ENCODE results near the gene SEC61G. TPM values are rescaled to one million over a fixed set of nuclear protein-coding genes. Genes with fewer than 3 reads are reported as not detected.

The SEC61G gene
- polyA plus RNA-seq, 1 experiment = 91.4 TPM

DNA sequence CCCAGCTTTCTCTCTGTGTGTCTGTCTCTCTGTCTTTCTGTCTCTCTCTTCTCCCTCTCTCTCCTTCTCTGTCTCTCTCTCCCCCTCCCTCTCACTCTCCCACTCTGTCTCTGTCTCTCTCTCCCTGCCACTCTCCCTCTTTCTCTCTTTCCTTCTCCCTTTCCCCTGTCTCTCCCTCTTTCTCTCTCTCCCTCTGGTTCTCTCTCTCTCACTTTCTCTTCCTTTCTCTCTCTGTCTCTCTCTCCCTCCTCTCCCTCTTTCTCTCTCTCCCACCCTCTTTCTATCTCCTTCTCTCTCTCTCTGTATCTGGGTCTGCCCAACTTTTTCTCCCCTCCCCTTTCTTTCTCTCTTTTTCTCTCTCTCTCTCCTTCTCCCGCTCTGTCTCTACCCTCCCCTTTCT lies 36.5 kb downstream of the SEC61G start:
- CTCF ChIA-PET = no interaction called here
- no peak overlapping the region for H3K4me3 ChIP-seq (ENCODE audit: low read depth, low read length)
- TF ChIP-seq, protein P1, sequence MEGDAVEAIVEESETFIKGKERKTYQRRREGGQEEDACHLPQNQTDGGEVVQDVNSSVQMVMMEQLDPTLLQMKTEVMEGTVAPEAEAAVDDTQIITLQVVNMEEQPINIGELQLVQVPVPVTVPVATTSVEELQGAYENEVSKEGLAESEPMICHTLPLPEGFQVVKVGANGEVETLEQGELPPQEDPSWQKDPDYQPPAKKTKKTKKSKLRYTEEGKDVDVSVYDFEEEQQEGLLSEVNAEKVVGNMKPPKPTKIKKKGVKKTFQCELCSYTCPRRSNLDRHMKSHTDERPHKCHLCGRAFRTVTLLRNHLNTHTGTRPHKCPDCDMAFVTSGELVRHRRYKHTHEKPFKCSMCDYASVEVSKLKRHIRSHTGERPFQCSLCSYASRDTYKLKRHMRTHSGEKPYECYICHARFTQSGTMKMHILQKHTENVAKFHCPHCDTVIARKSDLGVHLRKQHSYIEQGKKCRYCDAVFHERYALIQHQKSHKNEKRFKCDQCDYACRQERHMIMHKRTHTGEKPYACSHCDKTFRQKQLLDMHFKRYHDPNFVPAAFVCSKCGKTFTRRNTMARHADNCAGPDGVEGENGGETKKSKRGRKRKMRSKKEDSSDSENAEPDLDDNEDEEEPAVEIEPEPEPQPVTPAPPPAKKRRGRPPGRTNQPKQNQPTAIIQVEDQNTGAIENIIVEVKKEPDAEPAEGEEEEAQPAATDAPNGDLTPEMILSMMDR (IDR thresholded peaks at IDR 0.05; ENCODE audit: insufficient read depth, low read depth, low read length) = no peak
- H3K36me3 ChIP-seq (ENCODE audit: control insufficient read depth, insufficient read depth, low read length) = no peaks in the 10 kb centered on the region
- POLR2A ChIA-PET = no interaction called here
- H3K27me3 ChIP-seq (ENCODE audit: control insufficient read depth, insufficient read depth, low read length) = no peaks in the 10 kb centered on the region
- DNase-seq (ENCODE audit: low read depth) = no peak

DNA sequence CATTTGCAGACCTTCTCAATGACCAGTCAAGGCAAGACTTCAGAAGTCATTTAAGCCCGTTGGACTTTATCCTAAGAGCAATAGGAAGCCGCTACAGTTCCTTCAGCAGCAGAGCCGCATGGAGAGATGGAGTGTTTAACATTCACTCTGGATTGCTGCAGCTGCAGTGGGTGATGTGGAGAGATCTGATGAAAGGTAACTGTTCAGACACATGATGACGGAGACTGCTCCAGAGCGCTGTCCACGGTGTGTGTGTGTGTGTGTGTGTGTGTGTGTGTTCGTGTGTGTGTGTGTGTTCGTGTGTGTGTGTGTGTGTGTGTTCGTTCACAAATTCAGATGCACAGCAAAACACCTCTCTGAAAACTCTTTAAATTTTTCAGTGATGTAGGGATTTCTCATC lies 37.0 kb downstream of the SEC61G start:
- CTCF ChIA-PET = no interaction called here
- POLR2A ChIA-PET = no interaction called here
- DNase-seq (ENCODE audit: low read depth) = no peak
- Histone ChIP-seq H3K36me3 (ENCODE audit: control insufficient read depth, insufficient read depth, low read length) (no peaks in the 10 kb centered on the region), H3K4me3 (ENCODE audit: low read depth, low read length) (no peak overlapping the region), H3K27me3 (ENCODE audit: control insufficient read depth, insufficient read depth, low read length) (no peaks in the 10 kb centered on the region)
- TF ChIP-seq, protein P1 (IDR thresholded peaks at IDR 0.05; ENCODE audit: insufficient read depth, low read depth, low read length) = no peak

DNA sequence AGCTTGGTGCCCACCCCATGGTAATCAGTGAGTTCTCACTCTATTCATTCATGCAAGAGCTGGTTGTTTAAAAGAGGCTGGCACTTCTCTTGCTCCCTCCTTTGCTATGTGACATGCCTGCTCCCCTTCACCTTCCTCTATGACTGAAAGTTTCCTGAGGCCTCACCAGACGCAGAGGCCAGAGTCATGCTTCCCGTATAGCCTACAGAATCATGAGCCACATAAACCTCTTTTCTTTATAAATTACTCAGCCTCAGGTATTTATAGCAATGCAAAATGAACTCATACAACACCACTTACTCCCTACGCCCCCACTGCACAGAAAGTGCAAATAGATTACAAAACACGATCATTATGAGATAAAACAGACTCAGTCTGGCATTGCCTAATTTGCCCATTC lies 39.0 kb downstream of the SEC61G start:
- TF ChIP-seq, protein P1 (IDR thresholded peaks at IDR 0.05; ENCODE audit: insufficient read depth, low read depth, low read length) = no peak
- no peak overlapping the region for H3K4me3 ChIP-seq (ENCODE audit: low read depth, low read length)

DNA sequence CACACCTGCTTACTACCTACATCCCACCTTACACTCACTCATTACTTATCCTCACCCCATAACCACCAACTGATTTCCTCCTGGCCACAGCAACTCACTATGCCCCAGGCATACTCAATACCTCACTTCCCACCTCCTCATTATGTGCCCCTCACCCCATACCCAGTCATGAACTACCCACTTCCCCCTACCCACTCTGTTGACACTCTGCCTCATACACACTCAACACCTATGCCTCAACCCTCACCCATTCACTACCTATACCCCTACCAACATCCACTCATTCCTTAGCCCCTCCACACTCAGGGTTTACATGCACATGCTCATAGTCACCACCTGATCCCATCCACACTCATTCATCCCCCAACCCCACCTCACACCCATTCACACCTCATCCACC lies 39.6 kb downstream of the SEC61G start:
- TF ChIP-seq, protein P1 (IDR thresholded peaks at IDR 0.05; ENCODE audit: insufficient read depth, low read depth, low read length) = no peak
- ChIA-PET CTCF (no interaction called here), POLR2A (no interaction called here)
- H3K36me3 ChIP-seq (ENCODE audit: control insufficient read depth, insufficient read depth, low read length) = no peaks in the 10 kb centered on the region
- no peak for DNase-seq (ENCODE audit: low read depth)
- H3K27me3 ChIP-seq (ENCODE audit: control insufficient read depth, insufficient read depth, low read length) = no peaks in the 10 kb centered on the region
- no peak overlapping the region for H3K4me3 ChIP-seq (ENCODE audit: low read depth, low read length)

More for the DNA sequence above, 39.0 kb downstream of the SEC61G start:
- DNase-seq (ENCODE audit: low read depth) = no peak
- ChIA-PET POLR2A (no interaction called here), CTCF (no interaction called here)
- H3K27me3 ChIP-seq (ENCODE audit: control insufficient read depth, insufficient read depth, low read length) = no peaks in the 10 kb centered on the region
- no peaks in the 10 kb centered on the region for H3K36me3 ChIP-seq (ENCODE audit: control insufficient read depth, insufficient read depth, low read length)

DNA sequence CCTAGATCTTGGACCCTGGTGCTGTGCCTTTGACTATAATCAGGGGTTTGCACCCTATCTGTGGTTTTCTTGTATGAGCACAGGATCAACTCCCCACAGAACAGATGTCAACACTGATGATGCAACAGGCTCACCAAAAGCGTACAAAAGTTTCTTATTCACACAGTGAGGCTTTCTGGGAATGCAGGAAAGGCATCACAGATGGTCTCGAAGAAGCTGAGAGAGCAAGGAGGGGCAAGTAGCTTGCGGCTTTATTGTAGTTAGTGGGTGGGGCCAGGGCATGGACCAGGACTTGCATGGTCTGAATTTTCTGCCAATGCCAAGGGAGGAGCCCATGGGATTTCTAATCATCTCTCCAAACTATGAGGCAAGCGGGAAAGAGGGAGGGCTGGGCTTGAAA lies 46.2 kb downstream of the SEC61G start:
- no peaks in the 10 kb centered on the region for H3K27me3 ChIP-seq (ENCODE audit: control insufficient read depth, insufficient read depth, low read length)
- H3K36me3 ChIP-seq (ENCODE audit: control insufficient read depth, insufficient read depth, low read length) = no peaks in the 10 kb centered on the region
- POLR2A ChIA-PET = no interaction called here
- TF ChIP-seq, protein P1 (IDR thresholded peaks at IDR 0.05; ENCODE audit: insufficient read depth, low read depth, low read length) = no peak
- no peak for DNase-seq (ENCODE audit: low read depth)
- H3K4me3 ChIP-seq (ENCODE audit: low read depth, low read length) = no peak overlapping the region
- CTCF ChIA-PET = no interaction called here

All from BJ (cell line).